Keratinocyte (primary cell): Measurements from ENCODE around the gene TBR1. TPM values are rescaled to one million over a fixed set of nuclear protein-coding genes. Genes with fewer than 3 reads are reported as not detected.

Source experiments
- DNase-seq: peaks from one replicate; pipeline ENCODE4 v3.0.0-alpha.2; 2011; ENCODE audit warnings: low read depth, missing footprints, low spot score
- FAIRE-seq: peaks from 2 replicates; lab custom pipeline; 2011; peaks lifted over from hg19 to GRCh38; lab: Jason Lieb, UNC
- H2AFZ ChIP-seq: 2 replicates; pipeline ENCODE4 v1.6.0; 2012; ENCODE audit warnings: low read length, control low read depth, inconsistent platforms; ENCODE audit not compliant: control insufficient read depth
- H3K27ac ChIP-seq: 2 replicates; pipeline ENCODE4 v1.5.1; 2011; ENCODE audit warnings: low read length; ENCODE audit not compliant: control insufficient read depth, insufficient read depth
- H3K27me3 ChIP-seq: 3 replicates; pipeline ENCODE4 v1.6.0; 2011; ENCODE audit warnings: low read length; ENCODE audit not compliant: control insufficient read depth, insufficient read depth; ENCODE audit errors: extremely low read depth
- H3K36me3 ChIP-seq, 2 experiments: 2 replicates in 1 of 2; 3 replicates in 1 of 2; pipeline ENCODE4 v1.5.1; 2011; ENCODE audit warnings: low read length in 2 of 2, mild to moderate bottlenecking in 1 of 2; ENCODE audit not compliant: control insufficient read depth in 2 of 2, insufficient read depth in 2 of 2; ENCODE audit errors: extremely low read depth in 1 of 2
- H3K4me1 ChIP-seq: 3 replicates; pipeline ENCODE4 v1.5.1; 2011; ENCODE audit warnings: low read length; ENCODE audit not compliant: control insufficient read depth, insufficient read depth; ENCODE audit errors: extremely low read depth
- H3K4me2 ChIP-seq: 3 replicates; pipeline ENCODE4 v1.6.0; 2011; ENCODE audit warnings: low read depth, low read length; ENCODE audit not compliant: control insufficient read depth, insufficient read depth; ENCODE audit errors: extremely low read depth
- H3K4me3 ChIP-seq, 3 experiments: fragments of 200-600 bp in 1 of 3; sonication (generic) in 1 of 3; 2 replicates in 2 of 3; 3 replicates in 1 of 3; pipeline ENCODE4 v1.5.1; 2011 to 2016; ENCODE audit warnings: low read length in 3 of 3, mild to moderate bottlenecking in 3 of 3, control low read depth in 2 of 3, inconsistent platforms in 1 of 3, low read depth in 1 of 3, mixed read lengths in 1 of 3, mixed run types in 1 of 3, moderate library complexity in 1 of 3; ENCODE audit not compliant: control insufficient read depth in 2 of 3, insufficient read depth in 2 of 3; ENCODE audit errors: extremely low read depth in 1 of 3
- H3K79me2 ChIP-seq: 2 replicates; pipeline ENCODE4 v1.6.0; 2012; ENCODE audit warnings: low read length; ENCODE audit not compliant: control insufficient read depth, insufficient read depth
- H3K9ac ChIP-seq: 3 replicates; pipeline ENCODE4 v1.6.0; 2011; ENCODE audit warnings: low read length; ENCODE audit not compliant: control insufficient read depth, insufficient read depth; ENCODE audit errors: extremely low read depth
- H3K9me1 ChIP-seq: 3 replicates; pipeline ENCODE4 v1.6.0; 2011; ENCODE audit warnings: low read length; ENCODE audit not compliant: control insufficient read depth, insufficient read depth; ENCODE audit errors: extremely low read depth
- H3K9me3 ChIP-seq: 2 replicates; pipeline ENCODE4 v1.5.1; 2012; ENCODE audit warnings: low read depth, low read length; ENCODE audit not compliant: control insufficient read depth
- H4K20me1 ChIP-seq: 3 replicates; pipeline ENCODE4 v1.6.0; 2011; ENCODE audit warnings: low read length; ENCODE audit not compliant: control insufficient read depth, insufficient read depth; ENCODE audit errors: extremely low read depth
- EZH2 ChIP-seq: IDR thresholded peaks from one replicate; pipeline ENCODE4 v1.6.1; 2012; ENCODE audit warnings: inconsistent platforms, mild to moderate bottlenecking, low read length, moderate library complexity
- dilution Hi-C: fragments of 300-500 bp; cut with MboI; formaldehyde crosslinking; loops from one replicate; pipeline ENCODE4 v1.7.0; 2020; ENCODE audit warnings: low sequenced_read_pairs; ENCODE audit not compliant: extremely low pct_ligation_motif_present
- polyA plus RNA-seq, 5 experiments: library from polyadenylated mRNA; depleted of rRNA in 3 of 5; stranded (reverse) in 3 of 5; stranded (forward) in 1 of 5; unstranded in 1 of 5; fragments of >200 nt; gene quantifications; 1 replicate in 1 of 5; 2 replicates in 3 of 5; 3 replicates in 1 of 5; pipeline versions ENCODE4 v1.2.1 to v1.2.3, GENCODE V29; 2011 to 2012; ENCODE audit warnings: missing spikeins in 2 of 5, low read depth in 1 of 5, low replicate concordance in 1 of 5
- TF ChIP-seq, protein P1 (sequence below), 3 experiments: IDR thresholded peaks in 1 of 3; conservative IDR thresholded peaks in 1 of 3; optimal IDR thresholded peaks in 1 of 3; 2 replicates in 2 of 3; 3 replicates in 1 of 3; pipeline versions ENCODE3 to v1.5.1; 2011; ENCODE audit warnings: low read length in 3 of 3, mild to moderate bottlenecking in 3 of 3, moderate library complexity in 2 of 3, control low read depth in 1 of 3, inconsistent platforms in 1 of 3; ENCODE audit not compliant: insufficient read depth in 2 of 3; ENCODE audit errors: extremely low read depth in 1 of 3

TBR1 gene
- polyA plus RNA-seq, 1 donor (not counting 4 experiments of a cell fraction or from before 2014, with no cell fraction given): 0.03 TPM

DNA sequence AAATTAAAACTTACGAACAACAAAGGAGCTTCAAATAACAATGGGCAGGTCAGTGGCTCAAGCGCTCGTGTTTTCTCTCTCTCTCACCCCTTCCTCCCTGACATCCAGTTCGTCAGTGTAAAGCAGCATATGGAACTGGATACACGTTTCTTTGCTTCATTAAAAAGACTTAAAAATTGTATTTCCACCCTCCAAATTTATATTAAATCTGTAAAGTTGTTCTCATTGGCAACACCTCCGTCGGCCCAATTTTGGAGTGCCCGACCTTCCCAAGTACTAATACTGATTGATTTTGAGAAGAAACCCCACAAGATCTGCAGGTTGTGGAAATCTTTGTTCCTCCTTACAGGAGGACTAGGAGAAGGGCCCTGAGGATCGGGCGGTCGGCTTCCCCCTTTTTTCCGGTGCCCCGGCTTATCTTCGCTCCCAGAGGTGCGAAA lies 2.2 kb downstream of the TBR1 start:
- Histone ChIP-seq H3K4me2 (no peak overlapping the region), H3K79me2 (no peaks in the 10 kb centered on the region), H3K27me3 (peaks cover 88% of the 10 kb centered on the region), H3K4me3 (no peak overlapping the region), H3K9ac (no peak overlapping the region), H3K9me1 (no peaks in the 10 kb centered on the region), H3K4me1 (peaks cover 11% of the 10 kb centered on the region), H4K20me1 (peaks cover 4% of the 10 kb centered on the region), H2AFZ (no peak overlapping the region), H3K27ac (no peak overlapping the region), H3K9me3 (no peaks in the 10 kb centered on the region), H3K36me3 (no peaks in the 10 kb centered on the region)
- FAIRE-seq (no peak), DNase-seq (no peak)
- dilution Hi-C loops: no loop called here
- no peak for TF ChIP-seq EZH2
- TF ChIP-seq, protein P1, sequence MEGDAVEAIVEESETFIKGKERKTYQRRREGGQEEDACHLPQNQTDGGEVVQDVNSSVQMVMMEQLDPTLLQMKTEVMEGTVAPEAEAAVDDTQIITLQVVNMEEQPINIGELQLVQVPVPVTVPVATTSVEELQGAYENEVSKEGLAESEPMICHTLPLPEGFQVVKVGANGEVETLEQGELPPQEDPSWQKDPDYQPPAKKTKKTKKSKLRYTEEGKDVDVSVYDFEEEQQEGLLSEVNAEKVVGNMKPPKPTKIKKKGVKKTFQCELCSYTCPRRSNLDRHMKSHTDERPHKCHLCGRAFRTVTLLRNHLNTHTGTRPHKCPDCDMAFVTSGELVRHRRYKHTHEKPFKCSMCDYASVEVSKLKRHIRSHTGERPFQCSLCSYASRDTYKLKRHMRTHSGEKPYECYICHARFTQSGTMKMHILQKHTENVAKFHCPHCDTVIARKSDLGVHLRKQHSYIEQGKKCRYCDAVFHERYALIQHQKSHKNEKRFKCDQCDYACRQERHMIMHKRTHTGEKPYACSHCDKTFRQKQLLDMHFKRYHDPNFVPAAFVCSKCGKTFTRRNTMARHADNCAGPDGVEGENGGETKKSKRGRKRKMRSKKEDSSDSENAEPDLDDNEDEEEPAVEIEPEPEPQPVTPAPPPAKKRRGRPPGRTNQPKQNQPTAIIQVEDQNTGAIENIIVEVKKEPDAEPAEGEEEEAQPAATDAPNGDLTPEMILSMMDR (optimal IDR thresholded peaks at IDR 0.05 in 1 of 3, IDR thresholded peaks at IDR 0.05 in 1 of 3, conservative IDR thresholded peaks at IDR 0.05 in 1 of 3; ENCODE audit: extremely low read depth in 1 of 3, insufficient read depth in 2 of 3, low read length in 3 of 3): no peak

GRCh38 chr2:161418715-161419637 lies 2.9 kb downstream of the TBR1 start:
- no peak overlapping the region for H3K9ac ChIP-seq
- H3K4me3 ChIP-seq: no peak overlapping the region
- DNase-seq (no peak), FAIRE-seq (no peak)
- H2AFZ ChIP-seq: no peak overlapping the region
- no peaks in the 10 kb centered on the region for H3K9me3 ChIP-seq
- H3K9me1 ChIP-seq: no peaks in the 10 kb centered on the region
- H4K20me1 ChIP-seq: peaks cover 4% of the 10 kb centered on the region
- no peak overlapping the region for H3K27ac ChIP-seq
- H3K79me2 ChIP-seq: no peaks in the 10 kb centered on the region
- H3K27me3 ChIP-seq: peaks cover 95% of the 10 kb centered on the region
- TF ChIP-seq, protein P1 (optimal IDR thresholded peaks at IDR 0.05 in 1 of 3, IDR thresholded peaks at IDR 0.05 in 1 of 3, conservative IDR thresholded peaks at IDR 0.05 in 1 of 3; ENCODE audit: extremely low read depth in 1 of 3, insufficient read depth in 2 of 3, low read length in 3 of 3): no peak
- peak; percentile 96 for TF ChIP-seq EZH2
- peaks cover 11% of the 10 kb centered on the region for H3K4me1 ChIP-seq
- dilution Hi-C loops: no loop called here
- peak overlapping the region; percentile 25 for H3K4me2 ChIP-seq
- no peaks in the 10 kb centered on the region for H3K36me3 ChIP-seq
